KBM-7 (cell line): ENCODE measurements around the gene PLAA.

Source experiments
- DNase-seq: peaks from one replicate; pipeline ENCODE4 v3.0.0-alpha.2; 2015
- in situ Hi-C: fragments of 300-500 bp; cut with MboI; formaldehyde crosslinking; loops from 2 replicates; pipeline ENCODE4 v1.14.3; 2020; ENCODE audit warnings: low sequenced_read_pairs, low pct_unique_long_range_greater_than_20kb, mixed read lengths

The PLAA gene

DNA sequence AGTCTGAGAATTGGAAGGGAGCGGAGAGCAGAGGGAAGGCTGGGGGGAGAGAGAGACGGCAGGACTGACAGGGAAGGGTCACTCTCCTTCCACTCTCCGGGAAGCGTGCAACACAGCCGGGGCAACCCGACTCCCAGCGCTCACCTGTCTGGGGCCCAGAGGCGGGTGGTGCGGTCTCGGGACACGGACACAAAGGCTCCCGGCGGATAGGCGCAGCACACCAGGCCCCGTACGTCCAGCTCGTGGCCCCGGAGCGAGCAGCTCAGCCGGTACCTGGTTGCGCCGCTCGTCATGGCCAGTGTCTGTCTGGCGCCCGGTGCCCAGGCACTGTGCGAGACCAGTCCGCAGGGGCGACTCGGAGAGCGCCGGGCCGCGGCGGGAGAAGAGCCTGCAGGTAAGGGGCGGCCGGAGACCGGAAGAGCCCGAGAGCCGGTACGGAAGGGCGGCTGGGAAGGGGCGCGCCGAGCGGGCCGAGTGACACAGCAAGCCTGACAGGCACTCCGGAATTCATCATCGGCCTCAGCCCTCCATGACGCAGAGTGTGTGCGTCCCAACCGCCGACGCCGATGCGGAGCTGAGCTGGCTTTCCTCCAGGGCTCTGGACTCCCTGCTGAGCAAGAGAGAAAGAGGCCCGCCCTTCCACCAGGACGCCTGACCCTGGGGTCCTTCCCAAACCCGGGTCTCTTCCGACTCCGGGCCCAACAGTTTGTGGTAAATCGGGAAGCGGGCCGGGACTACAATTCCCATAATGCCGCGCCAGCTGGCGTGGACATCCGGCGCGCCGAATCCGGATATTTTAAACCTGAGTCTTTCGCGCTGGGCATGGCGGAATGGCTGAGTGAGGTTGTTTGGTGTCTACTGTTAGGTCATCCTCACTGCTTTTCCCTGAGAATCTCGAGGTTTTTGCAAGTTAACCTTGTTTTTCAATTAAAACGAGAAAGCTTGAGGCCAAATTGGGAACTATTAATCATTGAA, at the start of gene PLAA:
Gene PLAA (minus strand): TSS at position 490 of the 975 bp plus-strand sequence. CDS start 197 bp downstream, at position 293.
- in situ Hi-C loops = no loop called here

DNA sequence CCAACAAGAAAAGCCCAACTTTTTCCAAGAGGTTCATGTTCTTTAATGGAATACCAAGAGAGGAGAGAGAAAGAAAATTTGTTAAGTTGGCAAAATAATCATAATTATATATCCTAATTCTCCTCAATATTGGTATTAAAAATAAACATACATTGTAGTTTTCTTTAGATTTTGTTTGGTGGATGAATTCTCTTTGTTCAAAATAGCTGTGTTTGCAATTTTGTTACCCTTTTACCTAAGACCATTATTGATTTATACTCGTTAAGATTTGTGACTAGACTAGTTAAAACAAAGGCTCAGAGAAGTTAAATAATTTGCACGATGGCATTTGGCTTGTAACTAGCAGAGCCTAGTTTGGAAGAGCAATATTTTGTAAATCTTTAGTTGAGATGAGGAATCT, 48.8 kb upstream of the PLAA start:
- DNase-seq = no peak
- in situ Hi-C loops = no loop called here

More for the DNA sequence above, at the start of gene PLAA:
- DNase-seq = peak; percentile 94

DNA sequence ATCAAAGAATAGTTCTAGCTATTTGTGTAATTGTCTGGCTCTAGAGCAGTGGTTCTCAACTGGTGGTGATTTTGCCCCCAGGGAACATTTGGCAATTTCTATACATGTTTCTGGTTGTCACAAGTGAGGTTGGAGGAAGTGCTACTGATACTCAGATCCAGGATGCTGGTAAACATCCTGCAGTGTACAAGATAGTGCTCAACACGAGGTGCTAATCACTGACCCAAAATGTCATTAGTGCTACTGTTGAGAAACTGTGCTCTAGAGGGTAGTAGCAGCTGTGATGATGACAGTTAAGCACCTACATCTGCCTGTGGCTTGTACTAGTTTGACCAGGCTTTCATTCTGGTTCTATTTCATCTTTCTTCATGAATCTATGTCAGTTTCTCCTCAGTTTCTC, 36.3 kb upstream of the PLAA start:
- in situ Hi-C loops = no loop called here
- DNase-seq = no peak

DNA sequence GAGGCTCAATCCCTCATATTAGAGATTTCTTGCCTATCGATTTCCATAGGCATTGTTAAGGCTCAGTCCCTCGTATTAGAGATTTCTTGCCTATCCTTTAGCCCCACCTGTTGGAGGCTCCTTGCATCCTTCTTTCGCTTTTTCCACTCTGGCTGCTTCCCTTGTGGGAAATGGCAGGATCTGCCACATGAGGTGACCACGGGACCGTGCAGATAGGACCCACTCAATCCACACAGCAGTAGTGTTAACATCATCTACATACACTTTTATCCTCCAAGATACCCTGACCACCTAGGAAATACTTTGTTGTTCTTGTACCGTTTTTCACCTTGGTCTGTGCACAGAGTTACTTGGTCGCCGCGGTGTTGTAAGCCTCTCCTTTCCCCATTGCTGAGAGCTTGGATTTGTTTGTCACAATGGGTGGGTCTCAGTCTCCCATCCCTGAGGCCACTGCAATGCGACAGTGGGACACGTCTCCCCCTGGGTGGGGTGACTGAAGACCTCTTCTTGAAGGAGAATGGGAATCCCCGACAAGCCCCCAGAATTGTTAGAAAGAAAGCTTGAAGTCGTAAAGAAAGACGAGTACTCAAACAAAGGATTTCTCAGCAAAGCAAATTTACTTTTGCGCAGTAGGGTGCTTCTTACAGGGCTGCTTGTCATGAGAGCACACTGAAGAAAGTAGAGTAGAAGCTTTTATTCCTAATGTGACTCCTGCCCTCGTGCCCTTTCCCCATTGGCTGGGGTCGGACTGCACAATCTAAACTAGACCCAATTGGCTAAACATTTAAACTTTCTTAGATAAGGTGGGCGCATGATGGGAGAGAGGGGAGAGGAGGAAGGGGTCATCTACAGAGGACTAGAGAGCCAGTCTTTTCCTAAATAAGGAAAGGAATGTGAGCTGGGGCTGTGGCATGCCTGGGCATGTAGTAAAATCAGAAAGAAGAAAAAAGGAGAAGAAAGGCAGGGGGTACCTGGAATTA, 29.0 kb upstream of the PLAA start:
- peak; percentile 72 for DNase-seq
- in situ Hi-C loops = no loop called here

DNA sequence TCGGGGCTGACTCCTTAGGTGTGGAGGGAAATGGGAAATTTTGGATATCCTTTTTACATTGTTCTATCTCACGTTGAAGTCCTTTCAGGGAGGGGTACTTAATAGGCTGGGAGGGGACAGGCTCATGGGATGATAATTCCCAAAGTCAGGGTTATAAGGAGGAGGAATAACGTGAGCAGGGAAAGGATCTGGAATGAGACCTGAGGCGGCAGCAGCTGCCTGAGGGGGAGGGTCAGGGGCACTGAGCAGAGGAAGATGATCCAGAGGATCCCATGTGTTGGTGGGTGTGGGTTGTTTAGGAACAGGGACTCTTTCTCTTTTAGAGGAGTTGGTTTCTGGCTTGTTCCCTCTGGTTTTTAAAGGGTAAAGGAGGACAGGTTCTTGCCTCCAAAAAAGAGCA, 27.9 kb upstream of the PLAA start:
- in situ Hi-C loops = no loop called here
- no peak for DNase-seq

DNA sequence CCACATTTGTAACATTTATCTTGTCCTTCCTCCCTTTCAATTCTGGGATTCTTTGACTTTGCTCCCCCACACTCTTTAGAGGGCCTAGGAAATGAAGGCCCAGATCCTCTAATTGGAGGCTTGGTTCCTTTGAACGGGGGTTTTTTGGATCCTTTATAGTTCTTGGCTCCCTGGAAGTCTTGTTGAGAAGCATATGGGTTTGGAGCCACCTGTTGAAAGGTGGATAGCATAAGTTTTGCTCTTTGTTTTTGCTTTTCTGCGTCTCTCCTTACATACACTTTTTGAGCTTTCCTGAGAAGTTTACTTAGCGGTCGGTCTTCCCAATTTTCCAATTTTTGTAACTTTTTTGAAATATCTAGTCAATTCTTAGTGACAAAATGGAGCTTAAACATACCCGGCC, 26.9 kb upstream of the PLAA start:
- in situ Hi-C loops = no loop called here
- DNase-seq = no peak

DNA sequence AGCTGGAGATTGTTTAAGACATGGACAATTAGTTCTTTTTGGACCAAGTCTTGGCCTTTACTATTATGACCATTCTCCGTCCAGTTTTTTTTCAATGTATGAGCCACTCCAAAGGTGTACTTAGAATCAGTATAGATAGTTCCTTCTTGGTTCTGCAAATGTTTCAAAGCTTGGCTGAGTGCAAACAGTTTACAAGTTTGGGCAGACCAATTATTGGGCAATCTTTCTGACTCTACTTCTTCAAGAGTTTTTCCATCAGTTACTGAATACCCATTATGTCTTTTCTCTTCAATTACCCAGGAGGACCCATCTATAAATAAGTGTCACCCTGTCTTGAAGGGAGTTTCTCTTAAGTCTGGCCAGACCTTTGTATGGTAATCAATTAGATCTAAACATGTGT, 24.7 kb upstream of the PLAA start:
- in situ Hi-C loops = no loop called here
- no peak for DNase-seq

DNA sequence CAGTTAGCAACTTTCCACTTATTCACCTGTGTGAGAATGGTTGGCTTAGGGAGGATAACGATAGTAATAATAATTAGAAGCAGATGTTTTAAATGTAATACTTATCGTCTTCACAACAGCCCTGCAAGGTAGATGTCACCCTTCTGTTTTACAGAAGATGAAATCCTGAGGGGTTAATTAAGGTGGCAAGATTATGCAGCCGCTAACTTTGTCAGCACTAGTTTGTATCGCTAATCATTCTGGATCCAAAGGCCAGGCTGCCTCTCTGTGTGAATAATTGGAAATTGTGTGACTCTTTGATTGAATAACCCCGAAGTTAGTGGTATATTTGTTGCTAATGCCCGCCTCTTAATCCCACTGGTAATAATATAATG, 9.8 kb upstream of the PLAA start:
- no peak for DNase-seq
- in situ Hi-C loops = no loop called here

DNA sequence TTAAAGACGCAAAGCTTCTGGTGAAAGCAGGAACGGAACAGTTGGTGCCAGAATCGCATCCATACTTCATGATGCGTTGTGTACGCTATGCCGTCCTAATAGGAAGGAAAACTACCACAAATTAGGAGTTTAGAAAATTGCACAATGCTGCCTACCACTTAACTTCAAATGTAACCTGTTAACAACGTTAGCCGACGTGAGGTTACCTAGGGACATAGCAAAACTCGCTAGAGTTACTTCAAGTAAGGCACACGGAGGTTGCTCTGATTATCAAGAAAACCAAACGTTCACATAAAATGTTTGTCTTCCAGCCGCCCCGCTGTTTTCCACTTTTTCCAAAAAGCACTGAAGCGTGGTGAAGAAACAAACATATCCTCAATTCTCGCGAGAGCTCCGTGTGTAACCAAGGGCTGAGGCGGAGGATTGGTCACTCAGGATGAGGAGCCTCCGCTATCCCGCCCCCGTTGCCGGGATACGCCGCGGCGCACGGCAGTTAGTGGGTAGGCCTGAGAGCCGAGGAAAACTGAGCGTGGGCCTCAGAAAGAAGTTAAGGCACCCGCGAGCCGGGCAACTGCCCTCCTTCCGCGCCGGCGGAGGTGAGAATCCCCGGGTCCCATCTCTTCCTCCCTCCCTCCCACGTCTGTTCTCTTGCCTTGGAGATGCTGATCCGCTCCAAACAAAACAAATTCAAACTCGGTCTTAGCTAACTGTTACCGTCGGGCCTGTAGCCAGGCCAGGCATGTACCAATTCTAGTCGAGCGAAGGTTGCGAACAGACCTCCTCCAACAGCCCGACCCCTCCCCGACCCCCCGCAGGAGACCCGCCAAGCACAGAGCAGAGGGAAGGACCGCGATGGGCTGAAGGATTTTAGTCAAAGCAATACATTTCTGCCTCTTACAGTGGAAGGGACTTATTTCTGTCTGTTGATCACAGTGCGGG, 9.1 kb upstream of the PLAA start, which contains the start of gene IFT74:
Gene IFT74 (plus strand): TSS at position 492 of the 939 bp plus-strand sequence. CDS start 5,556 bp downstream, outside the sequence.
- peak; percentile 96 for DNase-seq
- in situ Hi-C loops = no loop called here

DNA sequence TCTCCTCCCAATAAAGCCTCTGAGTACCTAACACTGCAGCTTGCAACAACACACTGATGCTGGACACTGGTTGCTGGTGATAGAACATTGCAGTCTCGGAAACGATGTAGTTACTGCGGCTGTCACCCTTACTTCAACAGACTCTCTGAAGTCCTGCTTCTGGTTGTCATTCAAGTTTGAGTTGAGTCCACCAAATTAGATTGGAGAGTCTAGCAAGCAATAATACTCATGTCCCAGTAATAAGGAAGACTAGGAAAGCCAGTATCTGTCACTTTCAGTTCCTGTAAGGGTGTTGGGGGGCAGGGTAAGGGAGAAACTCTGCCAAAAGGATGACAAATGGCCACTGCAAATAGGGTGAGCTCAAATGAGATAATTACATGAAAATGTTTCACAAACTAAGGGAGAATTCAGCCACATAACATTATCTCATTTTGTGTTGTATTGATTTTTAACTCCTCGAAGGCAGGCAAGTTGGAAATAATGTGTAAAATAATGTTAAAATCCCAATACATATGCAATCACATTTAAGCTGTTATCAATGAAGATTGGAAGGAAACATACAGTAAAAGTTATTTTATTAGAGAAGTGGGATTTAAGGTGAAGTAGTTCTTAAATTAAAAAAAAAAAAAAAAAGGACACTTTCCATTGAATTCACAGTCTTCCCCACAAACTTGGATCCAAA, 8.3 kb upstream of the PLAA start:
- DNase-seq = peak; percentile 70
- in situ Hi-C loops = no loop called here

DNA sequence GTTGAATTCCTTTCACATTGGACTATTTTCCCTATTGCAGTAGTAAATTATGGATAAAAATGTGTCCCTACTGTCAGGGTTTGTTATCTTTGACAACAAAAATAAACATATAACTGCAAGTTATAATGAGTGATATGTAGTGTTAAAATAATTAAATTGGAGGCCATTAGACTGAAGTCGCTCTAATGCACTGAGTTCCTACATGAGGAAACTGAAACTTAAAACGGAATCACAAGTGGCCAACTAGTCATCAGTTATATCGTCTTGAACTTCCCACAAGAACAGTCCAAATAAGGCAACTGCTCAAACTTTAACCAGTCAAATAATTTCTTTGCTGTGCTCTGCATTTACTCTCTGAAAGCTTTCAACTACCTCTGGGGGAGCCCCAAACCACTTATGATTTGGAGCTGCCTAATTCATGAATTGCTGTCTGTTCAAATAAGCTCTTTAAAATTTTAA, 7.0 kb upstream of the PLAA start:
- peak; percentile 49 for DNase-seq
- in situ Hi-C loops = no loop called here

DNA sequence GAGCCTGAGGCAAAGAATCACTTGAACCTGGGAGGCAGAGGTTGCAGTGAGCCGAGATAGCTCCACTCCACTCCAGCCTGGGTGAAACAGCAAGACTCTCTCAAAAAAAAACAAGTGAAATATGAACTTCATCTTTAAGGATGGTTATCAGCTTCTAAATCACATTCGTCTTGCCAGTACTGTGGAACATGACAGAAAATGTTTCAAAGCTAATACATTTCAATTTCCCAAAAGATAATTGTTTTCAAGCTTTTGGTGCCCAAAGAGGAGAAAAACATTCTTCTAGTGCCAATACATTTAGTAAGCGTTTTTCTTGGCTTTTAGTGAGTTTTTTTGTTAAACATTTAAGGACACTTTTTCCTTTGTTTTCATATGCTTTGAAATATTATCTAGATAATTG, 4.8 kb upstream of the PLAA start:
- in situ Hi-C loops = no loop called here

DNA sequence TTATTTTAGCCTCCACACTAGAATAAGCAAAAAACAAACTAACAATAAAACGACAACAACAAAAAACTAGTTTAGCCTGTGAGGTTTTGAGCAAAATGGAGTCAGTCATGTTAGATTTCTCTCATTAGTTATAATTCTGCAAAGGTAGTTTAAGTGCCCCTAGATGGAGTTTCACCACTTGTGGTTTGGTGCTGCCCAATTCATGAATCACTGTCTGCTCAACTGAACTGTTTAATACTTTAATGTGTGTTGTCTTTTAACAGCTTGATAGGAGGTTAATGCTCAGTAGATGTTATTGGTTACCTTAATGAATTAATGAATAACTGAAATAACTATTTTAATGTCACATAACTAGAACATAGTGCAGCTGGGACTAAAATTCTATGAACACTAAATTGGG, 3.5 kb upstream of the PLAA start:
- in situ Hi-C loops = no loop called here
- no peak for DNase-seq

More for the DNA sequence above, 4.8 kb upstream of the PLAA start:
- no peak for DNase-seq

DNA sequence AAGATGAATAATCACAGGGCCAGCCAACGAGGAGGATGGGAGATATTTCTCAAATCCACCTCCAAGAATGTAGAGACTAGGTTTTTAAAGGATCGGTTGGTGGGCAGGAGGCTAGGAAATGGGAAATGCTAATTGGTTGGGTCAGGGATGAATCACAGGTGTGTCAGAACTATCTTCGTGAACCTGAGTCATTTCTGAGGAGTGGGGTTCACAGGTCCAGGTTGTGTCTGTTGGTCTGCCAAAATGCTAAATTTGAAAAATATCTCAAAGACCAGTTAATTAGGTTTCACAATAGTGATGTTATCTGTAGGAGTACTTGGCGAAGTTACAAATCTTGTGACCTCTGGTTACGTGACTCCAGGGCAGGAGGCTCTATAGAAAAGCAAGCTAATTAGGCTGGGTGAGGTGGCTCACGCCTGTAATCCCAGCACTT, 2.6 kb upstream of the PLAA start:
- DNase-seq = no peak
- in situ Hi-C loops = no loop called here

DNA sequence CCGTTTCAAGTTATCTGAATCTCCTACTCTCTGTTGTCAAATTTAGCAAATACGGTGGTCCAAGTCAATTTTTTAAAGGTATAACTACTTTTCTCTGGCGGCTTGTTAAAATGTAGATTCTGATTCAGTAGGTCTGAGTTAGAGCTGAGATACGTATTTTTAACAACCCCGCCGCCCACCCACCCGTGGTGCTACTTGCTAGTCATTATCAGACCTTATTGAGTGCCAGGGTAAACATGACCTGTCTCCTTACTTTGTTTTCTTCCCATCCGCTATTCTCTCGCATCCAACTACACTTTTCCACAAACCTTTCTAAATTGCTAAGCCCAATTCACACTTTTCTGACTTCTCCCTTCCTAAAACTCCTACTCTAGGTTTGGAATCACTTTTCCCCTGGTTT, 694 bp upstream of the PLAA start:
- in situ Hi-C loops = no loop called here
- no peak for DNase-seq

DNA sequence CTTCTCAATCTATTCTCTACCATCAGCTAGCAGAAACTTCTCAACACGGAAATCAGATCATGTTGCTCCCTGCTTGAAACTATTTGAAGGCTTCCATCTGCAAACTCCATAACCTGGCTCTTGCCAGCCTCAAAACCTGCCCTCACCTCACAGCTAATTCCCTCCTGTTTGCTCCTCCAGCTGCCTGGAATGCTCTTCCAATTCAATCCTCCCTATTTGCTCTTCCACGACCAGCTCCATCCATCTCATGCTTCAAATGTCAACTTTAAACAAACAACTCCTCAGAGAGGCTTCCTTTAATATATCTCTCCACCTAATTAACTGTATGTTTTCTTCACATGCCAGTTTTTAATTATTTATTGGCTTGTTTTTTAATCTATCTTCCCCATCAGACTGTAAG, 1.5 kb downstream of the PLAA start:
- DNase-seq = no peak
- in situ Hi-C loops = no loop called here

DNA sequence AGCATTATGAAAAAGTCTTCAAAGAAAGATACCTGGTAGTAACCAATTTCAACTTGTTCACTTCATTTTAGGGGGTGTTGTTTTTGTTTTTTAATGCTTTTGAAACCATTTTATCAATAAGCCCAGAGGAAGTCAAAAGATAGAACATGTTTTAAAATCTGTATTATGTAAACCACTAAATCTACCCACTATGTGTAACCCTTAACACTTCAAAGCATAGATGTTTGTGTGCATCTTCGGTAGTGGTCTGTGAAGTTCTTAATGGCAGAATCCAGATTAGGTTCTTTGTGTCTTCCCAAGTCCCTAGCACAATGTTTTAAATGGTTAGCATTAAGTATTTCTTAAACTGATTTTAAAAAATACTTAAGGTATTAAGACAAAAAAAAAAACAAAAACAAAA, 6.3 kb downstream of the PLAA start:
- DNase-seq = no peak
- in situ Hi-C loops = no loop called here
